HCT116 (cell line): ENCODE data around the gene CDH4. TPM values are rescaled to one million over a fixed set of nuclear protein-coding genes. Genes with fewer than 3 reads are reported as not detected.

Experiments used
- ATAC-seq: fragments of 200-7000 bp; cut with Tn5 transposase; 2 replicates; pipeline ENCODE4 v1.9.1; 2020; ENCODE audit warnings: mild to moderate bottlenecking, moderate library complexity
- BruUV-seq: library from RNA; stranded (reverse); fragments of 400-500 nt; replicated peaks from 2 replicates; lab custom pipeline; 2021; lab: Mats Ljungman, UMichigan
- CTCF ChIA-PET: fragments of 300-600 bp; sonication (Branson Sonifier 250); formaldehyde crosslinking; loops from one replicate; lab custom pipeline; 2021; ENCODE audit warnings: antibody characterized with exemption; lab: Charles Lee
- POLR2A ChIA-PET: fragments of 300-600, 350-600 bp; sonication (Branson Sonifier 250); formaldehyde crosslinking; loops from one replicate; lab custom pipeline; 2021; ENCODE audit warnings: antibody characterized with exemption; lab: Charles Lee
- RAD21 ChIA-PET, 2 experiments: fragments of 300-600 bp; sonication (Branson Sonifier 250); formaldehyde crosslinking; loops; one replicate each; lab custom pipeline; 2023; ENCODE audit warnings: low total read pairs in 2 of 2; ENCODE audit not compliant: uncharacterized antibody in 2 of 2, unreplicated experiment in 2 of 2, low non-redundant PET in 1 of 2; lab: Charles Lee
- DNase-seq: peaks from one replicate; pipeline ENCODE4 v3.0.0-alpha.2; 2010; ENCODE audit warnings: low read depth, low spot score
- H2AFZ ChIP-seq: fragments of 200-600 bp; shearing (Covaris generic), sonication (generic); 2 replicates; pipeline ENCODE4 v1.6.1; 2017; ENCODE audit warnings: low read depth, mixed run types, mixed read lengths, antibody characterized with exemption, low read length; ENCODE audit not compliant: poor library complexity, severe bottlenecking
- H3K27ac ChIP-seq: 2 replicates; pipeline ENCODE4 v1.5.1; 2012; ENCODE audit warnings: low read depth, low read length
- H3K27me3 ChIP-seq: fragments of 200-600 bp; sonication (generic); 2 replicates; pipeline ENCODE4 v1.6.1; 2016; ENCODE audit warnings: mixed run types, low read length, mixed read lengths; ENCODE audit not compliant: insufficient read depth
- H3K36me3 ChIP-seq, 2 experiments: fragments of 200-500 bp in 1 of 2; fragments of 200-600 bp in 1 of 2; sonication (Bioruptor generic) in 1 of 2; sonication (generic) in 1 of 2; 2 replicates each; pipeline versions ENCODE4 v1.5.1 to v1.6.1; 2014 to 2016; ENCODE audit warnings: low read length in 2 of 2, inconsistent platforms in 1 of 2, mixed read lengths in 1 of 2, mixed run types in 1 of 2; ENCODE audit not compliant: insufficient read depth in 2 of 2, control insufficient read depth in 1 of 2
- H3K4me1 ChIP-seq, 2 experiments: fragments of 200-600 bp in 1 of 2; sonication (generic) in 1 of 2; 2 replicates each; pipeline versions ENCODE4 v1.5.1 to v1.6.1; 2012 to 2017; ENCODE audit warnings: low read length in 2 of 2, inconsistent platforms in 1 of 2, mild to moderate bottlenecking in 1 of 2, mixed read lengths in 1 of 2, mixed run types in 1 of 2, moderate library complexity in 1 of 2; ENCODE audit not compliant: insufficient read depth in 2 of 2, control insufficient read depth in 1 of 2
- H3K4me2 ChIP-seq: fragments of 200-600 bp; sonication (generic); 2 replicates; pipeline ENCODE4 v1.6.1; 2017; ENCODE audit warnings: mixed run types, low read length, mixed read lengths
- H3K4me3 ChIP-seq, 2 experiments: fragments of 200-600 bp in 1 of 2; sonication (generic) in 1 of 2; replicated peaks in 1 of 2; 2 replicates each; pipeline ENCODE4 v1.5.1; 2011 to 2016; ENCODE audit warnings: low read length in 2 of 2, control low read depth in 1 of 2, low read depth in 1 of 2, mild to moderate bottlenecking in 1 of 2, mixed read lengths in 1 of 2, mixed run types in 1 of 2
- H3K79me2 ChIP-seq: fragments of 200-600 bp; sonication (generic); 2 replicates; pipeline ENCODE4 v1.6.1; 2017; ENCODE audit warnings: mild to moderate bottlenecking, mixed run types, low read length, moderate library complexity, mixed read lengths; ENCODE audit not compliant: insufficient read depth
- H3K9ac ChIP-seq: fragments of 200-600 bp; sonication (generic); 2 replicates; pipeline ENCODE4 v1.6.1; 2016; ENCODE audit warnings: low read length, mixed read lengths
- H3K9me2 ChIP-seq: fragments of 200-600 bp; sonication (generic), shearing (Covaris generic); 2 replicates; pipeline ENCODE4 v1.6.1; 2017; ENCODE audit warnings: mixed run types, mild to moderate bottlenecking, moderate library complexity; ENCODE audit not compliant: insufficient read depth
- H3K9me3 ChIP-seq, 2 experiments: fragments of 200-500 bp in 1 of 2; fragments of 200-600 bp in 1 of 2; sonication (Bioruptor generic) in 1 of 2; sonication (generic) in 1 of 2; 2 replicates each; pipeline ENCODE4 v1.6.1; 2014 to 2017; ENCODE audit warnings: low read length in 2 of 2, mixed read lengths in 2 of 2, inconsistent platforms in 1 of 2, low read depth in 1 of 2, mild to moderate bottlenecking in 1 of 2, mixed run types in 1 of 2, moderate library complexity in 1 of 2; ENCODE audit not compliant: control insufficient read depth in 1 of 2, insufficient read depth in 1 of 2
- H4K20me1 ChIP-seq: fragments of 200-600 bp; sonication (generic), shearing (Covaris generic); 2 replicates; pipeline ENCODE4 v1.6.1; 2017; ENCODE audit warnings: mixed run types, mild to moderate bottlenecking, moderate library complexity; ENCODE audit not compliant: insufficient read depth
- CTCF ChIP-seq, 3 experiments: fragments of 200-600 bp in 1 of 3; sonication (generic) in 1 of 3; IDR thresholded peaks in 2 of 3; conservative IDR thresholded peaks in 1 of 3; 2 replicates each; pipeline ENCODE4 v1.5.1; 2012 to 2017; ENCODE audit warnings: low read depth in 2 of 3, low read length in 2 of 3, antibody characterized with exemption in 1 of 3, borderline replicate concordance in 1 of 3, control low read depth in 1 of 3, mild to moderate bottlenecking in 1 of 3, mixed read lengths in 1 of 3, mixed run types in 1 of 3, moderate library complexity in 1 of 3; ENCODE audit not compliant: insufficient read depth in 1 of 3
- EGR1 ChIP-seq: IDR thresholded peaks from 2 replicates; pipeline ENCODE4 v1.6.1; 2012; ENCODE audit warnings: low read depth
- EZH2 ChIP-seq: fragments of 200-600 bp; sonication (generic); IDR thresholded peaks from 2 replicates; pipeline ENCODE4 v1.6.1; 2017; ENCODE audit warnings: antibody characterized with exemption, mixed run types
- EZH2phosphoT487 ChIP-seq: fragments of 200-600 bp; IDR thresholded peaks from 2 replicates; pipeline ENCODE4 v1.6.1; 2018; ENCODE audit warnings: antibody characterized with exemption, borderline replicate concordance
- JUND ChIP-seq: IDR thresholded peaks from 2 replicates; pipeline ENCODE4 v1.6.1; 2012
- ZBTB33 ChIP-seq: IDR thresholded peaks from 2 replicates; pipeline ENCODE4 v1.6.1; 2011; ENCODE audit warnings: mild to moderate bottlenecking, low read length, moderate library complexity; ENCODE audit not compliant: insufficient replicate concordance; ENCODE audit errors: extremely low read depth
- intact Hi-C: fragments of 100-400 bp; cut with micrococcal nuclease; formaldehyde crosslinking; loops from 2 replicates; pipeline ENCODE4 v1.10.0; 2022
- total RNA-seq: library from RNA; stranded (reverse); gene quantifications from one replicate; pipeline ENCODE4 v1.2.1, GENCODE V29; 2021; ENCODE audit not compliant: unreplicated experiment

Gene CDH4
- total RNA-seq, 1 experiment from 2014 or later, result not detected

- CTCF ChIA-PET, result no interaction called here
- intact Hi-C loops, result no loop called here
Measured at GRCh38 chr20:61684583-61685235, 432.6 kb downstream of the CDH4 start.

More at GRCh38 chr20:61684583-61685235, 432.6 kb downstream of the CDH4 start:
- DNase-seq (no peak), ATAC-seq (no peak)
- RAD21 ChIA-PET, result no interaction called here
- no peaks in the 10 kb centered on the region for H3K9me3 ChIP-seq
- H3K27ac ChIP-seq, result no peak overlapping the region
- H3K9ac ChIP-seq, result no peak overlapping the region
- H3K27me3 ChIP-seq, result peaks cover 59% of the 10 kb centered on the region
- H3K4me1 ChIP-seq, result no peaks in the 10 kb centered on the region
- H3K79me2 ChIP-seq, result no peaks in the 10 kb centered on the region
- no peak overlapping the region for H3K4me3 ChIP-seq
- H3K4me2 ChIP-seq, result no peak overlapping the region
- no TSS peak for BruUV-seq
- TF ChIP-seq JUND, result no peak
- TF ChIP-seq EZH2, result no peak
- no peak for TF ChIP-seq ZBTB33
- no peak for TF ChIP-seq EZH2phosphoT487
- TF ChIP-seq EGR1, result no peak
- TF ChIP-seq CTCF (IDR thresholded peaks at IDR 0.05 in 2 of 3, conservative IDR thresholded peaks at IDR 0.05 in 1 of 3; ENCODE audit: borderline replicate concordance in 1 of 3, insufficient read depth in 1 of 3, low read depth in 2 of 3, low read length in 2 of 3), result no peak
- POLR2A ChIA-PET, result no interaction called here
- no peaks in the 10 kb centered on the region for H3K9me2 ChIP-seq
- H2AFZ ChIP-seq, result no peak overlapping the region
- no peaks in the 10 kb centered on the region for H4K20me1 ChIP-seq
- no peaks in the 10 kb centered on the region for H3K36me3 ChIP-seq
